WTC11 (cell line): ENCODE data around the gene WDR90. TPM values are rescaled to one million over a fixed set of nuclear protein-coding genes. Genes with fewer than 3 reads are reported as not detected.

ENCODE experiments used
- ATAC-seq: fragments of 200-7000 bp; cut with Tn5 transposase; 2 replicates; pipeline ENCODE4 v1.10.0; 2021; ENCODE audit warnings: mild to moderate bottlenecking, moderate library complexity
- CTCF ChIA-PET: fragments of 300-600 bp; sonication (Branson Sonifier 250); formaldehyde crosslinking; loops from one replicate; lab custom pipeline; 2021; ENCODE audit warnings: antibody characterized with exemption; lab: Charles Lee
- POLR2A ChIA-PET: fragments of 350-600 bp; sonication (Branson Sonifier 250); formaldehyde crosslinking; loops from one replicate; lab custom pipeline; 2021; ENCODE audit warnings: antibody characterized with exemption; lab: Charles Lee
- DNase-seq: peaks from one replicate; pipeline ENCODE4 v3.0.0; 2021; ENCODE audit warnings: low spot score
- H3K27ac Mint-ChIP-seq: 2 replicates; pipeline ENCODE4 v1.8.0; 2021; ENCODE audit warnings: mixed read lengths
- H3K27me3 Mint-ChIP-seq: 2 replicates; pipeline ENCODE4 v1.8.0; 2021; ENCODE audit warnings: low read depth, mild to moderate bottlenecking, moderate library complexity, mixed read lengths
- H3K36me3 Mint-ChIP-seq: 2 replicates; pipeline ENCODE4 v1.8.0; 2021; ENCODE audit warnings: mixed read lengths
- H3K4me1 Mint-ChIP-seq: 2 replicates; pipeline ENCODE4 v1.8.0; 2022; ENCODE audit warnings: mixed read lengths
- H3K4me3 Mint-ChIP-seq: 2 replicates; pipeline ENCODE4 v1.8.0; 2021; ENCODE audit warnings: mild to moderate bottlenecking, moderate library complexity, mixed read lengths
- H3K9me3 Mint-ChIP-seq: 2 replicates; pipeline ENCODE4 v1.8.0; 2021; ENCODE audit warnings: mixed read lengths
- ESRRA ChIP-seq: sonication (generic); formaldehyde crosslinking; IDR thresholded peaks from 2 replicates; pipeline ENCODE4 v1.8.1; 2022; ENCODE audit warnings: mild to moderate bottlenecking, missing genetic modification reagents, borderline replicate concordance
- ETV6 ChIP-seq: sonication (generic); formaldehyde crosslinking; IDR thresholded peaks from 2 replicates; pipeline ENCODE4 v1.8.1; 2022; ENCODE audit warnings: mild to moderate bottlenecking, missing genetic modification reagents
- GTF2I ChIP-seq: fragments of 250-450 bp; sonication (Bioruptor Pico); conservative IDR thresholded peaks from 2 replicates; pipeline ENCODE4 v1.4.0; 2021; ENCODE audit warnings: mild to moderate bottlenecking
- KAT7 ChIP-seq: sonication (generic); formaldehyde crosslinking; IDR thresholded peaks from 2 replicates; pipeline ENCODE4 v1.8.1; 2023; ENCODE audit warnings: missing genetic modification reagents, mild to moderate bottlenecking, borderline replicate concordance
- NFE2L1 ChIP-seq: sonication (generic); formaldehyde crosslinking; IDR thresholded peaks from 2 replicates; pipeline ENCODE4 v1.8.1; 2023; ENCODE audit warnings: missing genetic modification reagents
- SMAD3 ChIP-seq: sonication (generic); formaldehyde crosslinking; IDR thresholded peaks from 2 replicates; pipeline ENCODE4 v1.8.0; 2022; ENCODE audit warnings: missing genetic modification reagents, mild to moderate bottlenecking, borderline replicate concordance
- TCF7 ChIP-seq: sonication (generic); formaldehyde crosslinking; IDR thresholded peaks from 2 replicates; pipeline ENCODE4 v1.8.0; 2022; ENCODE audit warnings: mild to moderate bottlenecking, low read depth, missing genetic modification reagents, moderate library complexity
- ZBTB21 ChIP-seq: sonication (generic); formaldehyde crosslinking; IDR thresholded peaks from 2 replicates; pipeline ENCODE4 v1.8.1; 2023; ENCODE audit warnings: mild to moderate bottlenecking, missing genetic modification reagents, borderline replicate concordance
- ZNF671 ChIP-seq: fragments of 250-450 bp; sonication (Bioruptor Pico); IDR thresholded peaks from 2 replicates; pipeline ENCODE4 v1.8.0; 2021; ENCODE audit warnings: mild to moderate bottlenecking
- total RNA-seq: library from RNA; stranded (reverse); gene quantifications from 3 replicates; pipeline ENCODE4 v1.2.3, GENCODE V29; 2021
- TF ChIP-seq, protein P1 (sequence below): sonication (generic); formaldehyde crosslinking; IDR thresholded peaks from 2 replicates; pipeline ENCODE4 v1.8.0; 2022; ENCODE audit warnings: mild to moderate bottlenecking, missing genetic modification reagents
- TF ChIP-seq, protein P2 (sequence below): sonication (generic); formaldehyde crosslinking; IDR thresholded peaks from 2 replicates; pipeline ENCODE4 v1.8.1; 2022; ENCODE audit warnings: low read depth, missing genetic modification reagents, borderline replicate concordance
- TF ChIP-seq, protein P3 (sequence below): sonication (generic); formaldehyde crosslinking; IDR thresholded peaks from 2 replicates; pipeline ENCODE4 v1.8.1; 2023; ENCODE audit warnings: mild to moderate bottlenecking, missing genetic modification reagents, moderate library complexity
- TF ChIP-seq, protein P4 (sequence below): fragments of 200-600 bp; IDR thresholded peaks from 2 replicates; pipeline ENCODE4 v1.8.0; 2022; ENCODE audit warnings: antibody characterized with exemption
- TF ChIP-seq, protein P5 (sequence below): sonication (generic); formaldehyde crosslinking; IDR thresholded peaks from 2 replicates; pipeline ENCODE4 v1.8.1; 2022; ENCODE audit warnings: mild to moderate bottlenecking, missing genetic modification reagents, moderate library complexity, borderline replicate concordance
- TF ChIP-seq, protein P6 (sequence below): sonication (generic); formaldehyde crosslinking; IDR thresholded peaks from 2 replicates; pipeline ENCODE4 v1.8.1; 2022; ENCODE audit warnings: mild to moderate bottlenecking, moderate library complexity, missing genetic modification reagents
- TF ChIP-seq, protein P7 (sequence below): sonication (generic); formaldehyde crosslinking; IDR thresholded peaks from 2 replicates; pipeline ENCODE4 v1.8.1; 2023; ENCODE audit warnings: mild to moderate bottlenecking, missing genetic modification reagents

WDR90 gene
- total RNA-seq, 1 experiment from 2014 or later: 75.8 TPM

DNA sequence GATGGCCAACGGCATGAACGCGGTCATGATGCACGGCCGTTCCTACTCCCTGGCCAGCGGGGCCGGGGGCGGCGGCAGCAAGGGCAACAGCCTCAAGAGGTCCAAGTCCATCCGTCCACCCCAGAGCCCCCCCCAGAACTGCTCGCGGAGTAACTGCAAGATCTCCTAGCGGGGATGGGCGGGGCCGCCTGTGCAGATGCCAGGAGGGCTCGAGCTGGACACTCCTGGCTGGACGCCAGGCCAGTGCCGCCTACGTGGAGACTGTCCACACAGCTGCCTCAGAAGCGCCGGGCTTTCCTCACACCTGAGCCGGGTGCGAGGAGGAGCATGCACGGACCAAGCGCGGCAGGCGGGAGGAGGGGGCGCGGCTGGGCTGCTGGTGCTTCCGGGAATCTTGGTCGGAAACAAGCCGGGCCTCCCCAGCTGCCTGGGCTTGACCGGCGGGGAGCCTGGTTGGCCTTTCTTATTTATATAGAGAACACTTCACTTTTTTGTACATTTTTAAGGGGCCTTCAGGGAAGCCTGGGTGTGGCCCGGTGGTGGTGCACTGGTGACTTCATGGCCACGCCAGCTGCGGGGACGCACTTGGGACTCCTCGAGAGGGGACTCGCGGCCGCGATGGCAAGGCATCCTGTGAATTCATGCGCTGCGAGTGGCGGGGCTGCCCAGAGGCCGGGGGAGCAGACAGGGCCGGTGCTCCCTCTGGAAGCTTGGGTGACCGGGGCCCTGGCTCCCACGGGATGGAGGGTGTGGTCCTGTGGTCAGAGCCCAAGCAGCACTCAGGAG lies 21.5 kb upstream of the WDR90 start:
- no peaks in the 10 kb centered on the region for H3K27me3 Mint-ChIP-seq
- peaks cover 3% of the 10 kb centered on the region; the same call in 1 of the 2 replicates for H3K36me3 Mint-ChIP-seq
- peaks cover 29% of the 10 kb centered on the region for H3K4me1 Mint-ChIP-seq
- TF ChIP-seq, protein P1, sequence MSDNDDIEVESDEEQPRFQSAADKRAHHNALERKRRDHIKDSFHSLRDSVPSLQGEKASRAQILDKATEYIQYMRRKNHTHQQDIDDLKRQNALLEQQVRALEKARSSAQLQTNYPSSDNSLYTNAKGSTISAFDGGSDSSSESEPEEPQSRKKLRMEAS (CRISPR knock-in tag): peak; percentile 17; the same call in 1 of the 2 replicates
- no peak for TF ChIP-seq ZNF671 (CRISPR knock-in tag)
- TF ChIP-seq, protein P2, sequence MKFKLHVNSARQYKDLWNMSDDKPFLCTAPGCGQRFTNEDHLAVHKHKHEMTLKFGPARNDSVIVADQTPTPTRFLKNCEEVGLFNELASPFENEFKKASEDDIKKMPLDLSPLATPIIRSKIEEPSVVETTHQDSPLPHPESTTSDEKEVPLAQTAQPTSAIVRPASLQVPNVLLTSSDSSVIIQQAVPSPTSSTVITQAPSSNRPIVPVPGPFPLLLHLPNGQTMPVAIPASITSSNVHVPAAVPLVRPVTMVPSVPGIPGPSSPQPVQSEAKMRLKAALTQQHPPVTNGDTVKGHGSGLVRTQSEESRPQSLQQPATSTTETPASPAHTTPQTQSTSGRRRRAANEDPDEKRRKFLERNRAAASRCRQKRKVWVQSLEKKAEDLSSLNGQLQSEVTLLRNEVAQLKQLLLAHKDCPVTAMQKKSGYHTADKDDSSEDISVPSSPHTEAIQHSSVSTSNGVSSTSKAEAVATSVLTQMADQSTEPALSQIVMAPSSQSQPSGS (CRISPR knock-in tag): no peak
- TF ChIP-seq, protein P3, sequence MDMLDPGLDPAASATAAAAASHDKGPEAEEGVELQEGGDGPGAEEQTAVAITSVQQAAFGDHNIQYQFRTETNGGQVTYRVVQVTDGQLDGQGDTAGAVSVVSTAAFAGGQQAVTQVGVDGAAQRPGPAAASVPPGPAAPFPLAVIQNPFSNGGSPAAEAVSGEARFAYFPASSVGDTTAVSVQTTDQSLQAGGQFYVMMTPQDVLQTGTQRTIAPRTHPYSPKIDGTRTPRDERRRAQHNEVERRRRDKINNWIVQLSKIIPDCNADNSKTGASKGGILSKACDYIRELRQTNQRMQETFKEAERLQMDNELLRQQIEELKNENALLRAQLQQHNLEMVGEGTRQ (CRISPR knock-in tag): no peak
- TF ChIP-seq, all 79 proteins: peak for 1
- Mint-ChIP-seq H3K27ac (no peak overlapping the region), H3K9me3 (no peaks in the 10 kb centered on the region), H3K4me3 (no peak overlapping the region)
- no peak for ATAC-seq
- DNase-seq: no peak
- CTCF ChIA-PET: interaction anchor here (1.0 to 2.2 kb wide), 2 partner anchors 21 to 45 kb away, joined by 4 to 8 read pairs; partner anchors contain the start of gene WDR90
- POLR2A ChIA-PET: no interaction called here

DNA sequence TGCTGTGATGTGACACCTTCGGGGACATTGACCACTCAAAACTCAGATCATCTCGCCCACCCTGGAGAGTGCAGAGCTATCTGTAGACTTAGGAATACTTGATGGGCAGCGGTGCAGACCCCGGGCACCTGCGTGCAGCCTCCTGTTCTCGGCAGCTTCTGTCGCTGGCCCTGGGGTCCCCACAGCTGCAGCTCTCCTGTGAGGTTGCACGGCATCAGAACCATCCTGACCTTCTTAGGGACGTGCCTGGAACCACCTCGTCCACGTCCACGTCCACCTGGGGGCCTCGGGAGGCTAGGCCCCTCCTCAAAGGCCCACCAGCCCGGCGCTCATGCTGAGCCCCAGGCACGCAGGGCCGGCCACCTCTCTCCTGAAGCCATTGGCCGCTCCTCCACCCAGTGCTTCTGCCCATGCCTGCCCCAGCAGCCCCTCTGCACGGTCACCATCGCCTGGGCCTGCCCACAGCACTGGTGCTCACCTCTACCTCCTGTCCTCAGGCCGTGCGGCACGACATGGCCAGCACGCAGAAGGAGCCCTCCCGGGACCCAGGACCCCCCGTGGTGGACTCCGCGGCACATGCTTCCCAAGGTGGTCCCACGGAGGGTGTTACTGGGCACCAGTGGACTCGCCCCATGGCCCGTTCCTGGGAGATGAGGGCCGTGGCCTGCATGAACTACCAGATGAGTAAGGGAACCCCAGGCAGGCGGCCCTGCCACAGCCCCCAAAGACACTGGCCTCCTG lies 20.7 kb upstream of the WDR90 start:
- H3K27ac Mint-ChIP-seq: peak overlapping the region; percentile 89
- ChIA-PET CTCF (interaction anchor here (1.0 to 2.2 kb wide), 2 partner anchors 20 to 46 kb away, joined by 4 to 8 read pairs; partner anchors contain the start of gene WDR90), POLR2A (no interaction called here)
- no peak overlapping the region for H3K4me3 Mint-ChIP-seq
- H3K27me3 Mint-ChIP-seq: no peaks in the 10 kb centered on the region
- TF ChIP-seq, protein P4, sequence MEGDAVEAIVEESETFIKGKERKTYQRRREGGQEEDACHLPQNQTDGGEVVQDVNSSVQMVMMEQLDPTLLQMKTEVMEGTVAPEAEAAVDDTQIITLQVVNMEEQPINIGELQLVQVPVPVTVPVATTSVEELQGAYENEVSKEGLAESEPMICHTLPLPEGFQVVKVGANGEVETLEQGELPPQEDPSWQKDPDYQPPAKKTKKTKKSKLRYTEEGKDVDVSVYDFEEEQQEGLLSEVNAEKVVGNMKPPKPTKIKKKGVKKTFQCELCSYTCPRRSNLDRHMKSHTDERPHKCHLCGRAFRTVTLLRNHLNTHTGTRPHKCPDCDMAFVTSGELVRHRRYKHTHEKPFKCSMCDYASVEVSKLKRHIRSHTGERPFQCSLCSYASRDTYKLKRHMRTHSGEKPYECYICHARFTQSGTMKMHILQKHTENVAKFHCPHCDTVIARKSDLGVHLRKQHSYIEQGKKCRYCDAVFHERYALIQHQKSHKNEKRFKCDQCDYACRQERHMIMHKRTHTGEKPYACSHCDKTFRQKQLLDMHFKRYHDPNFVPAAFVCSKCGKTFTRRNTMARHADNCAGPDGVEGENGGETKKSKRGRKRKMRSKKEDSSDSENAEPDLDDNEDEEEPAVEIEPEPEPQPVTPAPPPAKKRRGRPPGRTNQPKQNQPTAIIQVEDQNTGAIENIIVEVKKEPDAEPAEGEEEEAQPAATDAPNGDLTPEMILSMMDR: no peak
- TF ChIP-seq SMAD3 (CRISPR knock-in tag): no peak
- TF ChIP-seq ESRRA (CRISPR knock-in tag): no peak
- TF ChIP-seq, protein P5, sequence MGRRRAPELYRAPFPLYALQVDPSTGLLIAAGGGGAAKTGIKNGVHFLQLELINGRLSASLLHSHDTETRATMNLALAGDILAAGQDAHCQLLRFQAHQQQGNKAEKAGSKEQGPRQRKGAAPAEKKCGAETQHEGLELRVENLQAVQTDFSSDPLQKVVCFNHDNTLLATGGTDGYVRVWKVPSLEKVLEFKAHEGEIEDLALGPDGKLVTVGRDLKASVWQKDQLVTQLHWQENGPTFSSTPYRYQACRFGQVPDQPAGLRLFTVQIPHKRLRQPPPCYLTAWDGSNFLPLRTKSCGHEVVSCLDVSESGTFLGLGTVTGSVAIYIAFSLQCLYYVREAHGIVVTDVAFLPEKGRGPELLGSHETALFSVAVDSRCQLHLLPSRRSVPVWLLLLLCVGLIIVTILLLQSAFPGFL (CRISPR knock-in tag): no peak
- no peak for TF ChIP-seq ETV6 (CRISPR knock-in tag)
- no peak for TF ChIP-seq GTF2I
- no peak for TF ChIP-seq TCF7 (CRISPR knock-in tag)
- TF ChIP-seq, protein P2 (CRISPR knock-in tag): no peak
- TF ChIP-seq NFE2L1: no peak
- TF ChIP-seq ZBTB21 (CRISPR knock-in tag): no peak
- TF ChIP-seq, protein P6, sequence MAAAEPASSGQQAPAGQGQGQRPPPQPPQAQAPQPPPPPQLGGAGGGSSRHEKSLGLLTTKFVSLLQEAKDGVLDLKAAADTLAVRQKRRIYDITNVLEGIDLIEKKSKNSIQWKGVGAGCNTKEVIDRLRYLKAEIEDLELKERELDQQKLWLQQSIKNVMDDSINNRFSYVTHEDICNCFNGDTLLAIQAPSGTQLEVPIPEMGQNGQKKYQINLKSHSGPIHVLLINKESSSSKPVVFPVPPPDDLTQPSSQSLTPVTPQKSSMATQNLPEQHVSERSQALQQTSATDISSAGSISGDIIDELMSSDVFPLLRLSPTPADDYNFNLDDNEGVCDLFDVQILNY (CRISPR knock-in tag): no peak
- TF ChIP-seq, protein P7, sequence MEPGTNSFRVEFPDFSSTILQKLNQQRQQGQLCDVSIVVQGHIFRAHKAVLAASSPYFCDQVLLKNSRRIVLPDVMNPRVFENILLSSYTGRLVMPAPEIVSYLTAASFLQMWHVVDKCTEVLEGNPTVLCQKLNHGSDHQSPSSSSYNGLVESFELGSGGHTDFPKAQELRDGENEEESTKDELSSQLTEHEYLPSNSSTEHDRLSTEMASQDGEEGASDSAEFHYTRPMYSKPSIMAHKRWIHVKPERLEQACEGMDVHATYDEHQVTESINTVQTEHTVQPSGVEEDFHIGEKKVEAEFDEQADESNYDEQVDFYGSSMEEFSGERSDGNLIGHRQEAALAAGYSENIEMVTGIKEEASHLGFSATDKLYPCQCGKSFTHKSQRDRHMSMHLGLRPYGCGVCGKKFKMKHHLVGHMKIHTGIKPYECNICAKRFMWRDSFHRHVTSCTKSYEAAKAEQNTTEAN: no peak
- no peak for TF ChIP-seq KAT7 (CRISPR knock-in tag)
- TF ChIP-seq, all 79 proteins: peak for 0
- H3K9me3 Mint-ChIP-seq: no peaks in the 10 kb centered on the region
- DNase-seq (no peak), ATAC-seq (no peak)
- peaks cover 3% of the 10 kb centered on the region; the same call in 1 of the 2 replicates for H3K36me3 Mint-ChIP-seq
- peaks cover 24% of the 10 kb centered on the region for H3K4me1 Mint-ChIP-seq
